ENCODE measurements around the gene DROSHA. TPM values are rescaled to one million over a fixed set of nuclear protein-coding genes. Genes with fewer than 3 reads are reported as not detected.

Gene DROSHA
- total and polyA plus RNA-seq, 10 of the 15 experiments (the other 5 are each of a cell fraction or from before 2014, with no cell fraction given), result 27.9 to 55.0 (median 37.6) TPM

DNA sequence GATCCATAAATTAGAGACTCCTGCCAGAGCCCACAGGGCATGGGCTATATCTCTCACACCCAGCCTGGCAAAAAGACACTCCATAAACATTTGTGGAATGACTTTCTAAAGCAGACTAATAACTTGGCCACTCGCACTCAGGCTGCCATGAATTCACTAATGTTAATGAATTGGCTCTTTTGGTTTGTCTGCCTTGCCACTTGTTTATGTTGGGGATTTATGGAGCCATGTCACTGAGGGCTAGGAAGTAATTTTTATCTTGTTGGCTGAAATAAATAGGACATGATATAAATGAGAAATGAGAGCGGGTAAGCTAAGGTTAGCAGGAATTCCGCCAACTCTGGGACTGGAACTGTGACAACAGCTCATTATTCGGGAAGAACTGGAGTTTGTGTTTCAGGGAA, 55.2 kb downstream of the DROSHA start:
- WGBS (ENCODE audit: insufficient coverage, insufficient replicate concordance, low lambda C conversion rate, missing lambda C conversion rate), result 96% methylated on average over 4 of the region's 4 CpGs

GRCh38 chr5:31471916-31472315, 60.0 kb downstream of the DROSHA start:
- Histone ChIP-seq H2AFZ (ENCODE audit: control insufficient read depth, low read depth, low read length) (no peak overlapping the region), H3K79me2 (ENCODE audit: control insufficient read depth, insufficient read depth, low read length) (no peaks in the 10 kb centered on the region), H3K27me3 (replicated peaks in 1 of 2; ENCODE audit: control insufficient read depth in 2 of 2, insufficient read depth in 2 of 2, low read length in 1 of 2) (no peaks in the 10 kb centered on the region), H3K9me3 (replicated peaks; ENCODE audit: control insufficient read depth, insufficient read depth, low read length) (no peaks in the 10 kb centered on the region), H3K4me2 (ENCODE audit: control insufficient read depth, insufficient read depth) (no peak overlapping the region), H4K20me1 (ENCODE audit: control insufficient read depth, insufficient read depth) (no peaks in the 10 kb centered on the region), H3K36me3 (ENCODE audit: control insufficient read depth in 2 of 2, insufficient read depth in 2 of 2, low read length in 1 of 2) (peaks cover 3 to 7% of the 10 kb centered on the region in 2 experiments), H3K4me3 (no peak overlapping the region), H3K9ac (ENCODE audit: control insufficient read depth, insufficient read depth, low read length) (no peak overlapping the region), H3K27ac (ENCODE audit: control insufficient read depth, insufficient read depth) (no peak overlapping the region), H3K4me1 (ENCODE audit: control insufficient read depth, insufficient read depth, low read length) (no peaks in the 10 kb centered on the region)
- ChIA-PET CTCF (no interaction called here), POLR2A (no interaction called here), SMC1A (ENCODE audit: uncharacterized antibody, unreplicated experiment) (no interaction called here), RAD21 (ENCODE audit: unreplicated experiment) (no interaction called here)
- ATAC-seq (no peak), DNase-seq (ENCODE audit: low read depth, low spot score) (no peak), FAIRE-seq (no peak)
- BruUV-seq (replicated peaks), result no TSS peak
- intact Hi-C loops (cut with micrococcal nuclease; ENCODE audit: unreplicated experiment), result no loop called here
- in situ Hi-C loops (cut with MboI), result no loop called here
- 89% methylated on average over 1 of the region's 1 CpG for WGBS (ENCODE audit: insufficient coverage, insufficient replicate concordance, low lambda C conversion rate, missing lambda C conversion rate)
- TF ChIP-seq KDM1A (IDR thresholded peaks at IDR 0.05; ENCODE audit: borderline replicate concordance), result no peak
- TF ChIP-seq ETV6 (conservative IDR thresholded peaks at IDR 0.05 in 1 of 2, IDR thresholded peaks at IDR 0.05 in 1 of 2; ENCODE audit: borderline replicate concordance in 1 of 2, low read depth in 1 of 2), result no peak
- TF ChIP-seq RFX5 (IDR thresholded peaks at IDR 0.05; ENCODE audit: low read depth, low read length), result no peak
- TF ChIP-seq FOS (IDR thresholded peaks at IDR 0.05; ENCODE audit: borderline replicate concordance, extremely low read depth, insufficient read length), result no peak
- TF ChIP-seq POU2F2 (IDR thresholded peaks at IDR 0.05; ENCODE audit: borderline replicate concordance, low read depth, low read length), result no peak
- TF ChIP-seq YY1 (IDR thresholded peaks at IDR 0.05; ENCODE audit: low read depth, low read length), result no peak
- TF ChIP-seq SREBF1 (IDR thresholded peaks at IDR 0.05; ENCODE audit: low read length), result no peak
- TF ChIP-seq MAX (IDR thresholded peaks at IDR 0.05; ENCODE audit: low read depth, low read length), result no peak
- no peak for TF ChIP-seq SIX5 (IDR thresholded peaks at IDR 0.05; ENCODE audit: low read depth, low read length, severe bottlenecking)

More for the DNA sequence above, 55.2 kb downstream of the DROSHA start:
- Histone ChIP-seq H3K4me2 (ENCODE audit: control insufficient read depth, insufficient read depth) (no peak overlapping the region), H3K27me3 (replicated peaks in 1 of 2; ENCODE audit: control insufficient read depth in 2 of 2, insufficient read depth in 2 of 2, low read length in 1 of 2) (no peaks in the 10 kb centered on the region), H3K4me1 (ENCODE audit: control insufficient read depth, insufficient read depth, low read length) (no peaks in the 10 kb centered on the region), H3K79me2 (ENCODE audit: control insufficient read depth, insufficient read depth, low read length) (no peaks in the 10 kb centered on the region), H3K27ac (ENCODE audit: control insufficient read depth, insufficient read depth) (no peak overlapping the region), H3K9ac (ENCODE audit: control insufficient read depth, insufficient read depth, low read length) (no peak overlapping the region), H2AFZ (ENCODE audit: control insufficient read depth, low read depth, low read length) (no peak overlapping the region), H4K20me1 (ENCODE audit: control insufficient read depth, insufficient read depth) (no peaks in the 10 kb centered on the region), H3K4me3 (no peak overlapping the region), H3K36me3 (ENCODE audit: control insufficient read depth in 2 of 2, insufficient read depth in 2 of 2, low read length in 1 of 2) (peaks cover 3 to 4% of the 10 kb centered on the region in 2 experiments; a peak in 3 of 4 replicates), H3K9me3 (replicated peaks; ENCODE audit: control insufficient read depth, insufficient read depth, low read length) (no peaks in the 10 kb centered on the region)
- ChIA-PET SMC1A (ENCODE audit: uncharacterized antibody, unreplicated experiment) (no interaction called here), CTCF (no interaction called here), RAD21 (ENCODE audit: unreplicated experiment) (no interaction called here), POLR2A (no interaction called here)
- DNase-seq (ENCODE audit: low read depth, low spot score), result no peak
- in situ Hi-C loops (cut with MboI) (no loop called here), intact Hi-C loops (cut with micrococcal nuclease; ENCODE audit: unreplicated experiment) (no loop called here)
- TF ChIP-seq ZNF274 (IDR thresholded peaks at IDR 0.05; ENCODE audit: insufficient read depth, insufficient read length) (no peak), SRF (IDR thresholded peaks at IDR 0.05; ENCODE audit: low read depth in 2 of 2, low read length in 2 of 2) (no peak), MEF2A (IDR thresholded peaks at IDR 0.05; ENCODE audit: insufficient read depth, low read depth, low read length) (no peak), CREB1 (IDR thresholded peaks at IDR 0.05; ENCODE audit: low read depth) (no peak), NR2F1 (conservative IDR thresholded peaks at IDR 0.05) (no peak), POLR2AphosphoS2 (IDR thresholded peaks at IDR 0.05; ENCODE audit: low read depth, low read length) (no peak), GABPA (IDR thresholded peaks at IDR 0.05; ENCODE audit: low read depth) (no peak), ZBED1 (IDR thresholded peaks at IDR 0.05; ENCODE audit: borderline replicate concordance) (no peak), SMAD5 (IDR thresholded peaks at IDR 0.05; ENCODE audit: low read depth) (no peak), KAT2A (conservative IDR thresholded peaks at IDR 0.05; ENCODE audit: control insufficient read depth, low read depth, low read length) (no peak), BCL11A (IDR thresholded peaks at IDR 0.05; ENCODE audit: low read depth, low read length) (no peak), POLR2AphosphoS5 (IDR thresholded peaks at IDR 0.05; ENCODE audit: low read length) (no peak), MAX (IDR thresholded peaks at IDR 0.05; ENCODE audit: low read depth, low read length) (no peak), RFX5 (IDR thresholded peaks at IDR 0.05; ENCODE audit: low read depth, low read length) (no peak), CBX5 (IDR thresholded peaks at IDR 0.05; ENCODE audit: low read depth) (no peak), TCF12 (IDR thresholded peaks at IDR 0.05; ENCODE audit: low read depth, low read length) (no peak), YBX1 (IDR thresholded peaks at IDR 0.05) (no peak)
- no TSS peak for BruUV-seq (replicated peaks)
- no peak for FAIRE-seq
- ATAC-seq, result no peak
